ENCODE data around the gene LGALS14.
"Not testable (repeated sequence)": the region's sequence is repeated elsewhere in the genome, so short reads cannot be mapped to it uniquely, and the experiment has no call there.

The LGALS14 gene

GRCh38 chr19:39684267-39684666 is 20.0 kb upstream of the LGALS14 start:
- DNase-seq (ENCODE audit: low read depth, low spot score): no peak
- Histone ChIP-seq H3K9ac (ENCODE audit: insufficient read length) (no peak overlapping the region), H3K4me3 (no peak overlapping the region), H3K9me3 (ENCODE audit: low read depth, low read length) (no peaks in the 10 kb centered on the region), H3K27ac (no peak overlapping the region), H3K36me3 (ENCODE audit: insufficient read depth, low read length) (no peaks in the 10 kb centered on the region)
- TF ChIP-seq EZH2 (IDR thresholded peaks at IDR 0.05) (no peak), POLR2AphosphoS5 (IDR thresholded peaks at IDR 0.05; ENCODE audit: borderline replicate concordance, low read depth, low read length) (no peak), FOXP2 (optimal IDR thresholded peaks at IDR 0.05; ENCODE audit: control extremely low read depth, extremely low read length, insufficient read depth) (no peak)

- Histone ChIP-seq H3K9me3 (ENCODE audit: low read depth, low read length) (no peaks in the 10 kb centered on the region), H3K4me3 (no peak overlapping the region), H3K27ac (no peak overlapping the region), H3K9ac (ENCODE audit: insufficient read length) (no peak overlapping the region), H3K36me3 (ENCODE audit: insufficient read depth, low read length) (no peaks in the 10 kb centered on the region)
- TF ChIP-seq POLR2AphosphoS5 (IDR thresholded peaks at IDR 0.05; ENCODE audit: borderline replicate concordance, low read depth, low read length): no peak
- TF ChIP-seq FOXP2 (optimal IDR thresholded peaks at IDR 0.05; ENCODE audit: control extremely low read depth, extremely low read length, insufficient read depth): no peak
- no peak for TF ChIP-seq EZH2 (IDR thresholded peaks at IDR 0.05)
- DNase-seq (ENCODE audit: low read depth, low spot score): no peak
These were observed 17.5 kb upstream of the LGALS14 start for GRCh38 chr19:39686739-39687138.

- not testable (repeated sequence) for H3K36me3 ChIP-seq (ENCODE audit: insufficient read depth, low read length); H3K9me3 ChIP-seq (ENCODE audit: low read depth, low read length); H3K9ac ChIP-seq (ENCODE audit: insufficient read length); H3K27ac ChIP-seq; DNase-seq (ENCODE audit: low read depth, low spot score); H3K4me3 ChIP-seq
These were observed 15.6 kb upstream of the LGALS14 start for GRCh38 chr19:39688637-39689036.

- no peak for TF ChIP-seq EZH2 (IDR thresholded peaks at IDR 0.05)
- TF ChIP-seq POLR2AphosphoS5 (IDR thresholded peaks at IDR 0.05; ENCODE audit: borderline replicate concordance, low read depth, low read length): no peak
- TF ChIP-seq FOXP2 (optimal IDR thresholded peaks at IDR 0.05; ENCODE audit: control extremely low read depth, extremely low read length, insufficient read depth): no peak
- Histone ChIP-seq H3K27ac (no peak overlapping the region), H3K9ac (ENCODE audit: insufficient read length) (no peak overlapping the region), H3K4me3 (no peak overlapping the region), H3K9me3 (ENCODE audit: low read depth, low read length) (no peaks in the 10 kb centered on the region), H3K36me3 (ENCODE audit: insufficient read depth, low read length) (no peaks in the 10 kb centered on the region)
- DNase-seq (ENCODE audit: low read depth, low spot score): no peak
These were observed 12.1 kb upstream of the LGALS14 start for GRCh38 chr19:39692166-39692565.

GRCh38 chr19:39692822-39693221 is 11.5 kb upstream of the LGALS14 start:
- no peak for TF ChIP-seq POLR2AphosphoS5 (IDR thresholded peaks at IDR 0.05; ENCODE audit: borderline replicate concordance, low read depth, low read length)
- TF ChIP-seq FOXP2 (optimal IDR thresholded peaks at IDR 0.05; ENCODE audit: control extremely low read depth, extremely low read length, insufficient read depth): no peak
- no peak for TF ChIP-seq EZH2 (IDR thresholded peaks at IDR 0.05)
- no peak for DNase-seq (ENCODE audit: low read depth, low spot score)
- H3K36me3 ChIP-seq (ENCODE audit: insufficient read depth, low read length): no peaks in the 10 kb centered on the region

GRCh38 chr19:39695759-39696158 is 8.5 kb upstream of the LGALS14 start:
- Histone ChIP-seq H3K9me3 (ENCODE audit: low read depth, low read length) (no peaks in the 10 kb centered on the region), H3K36me3 (ENCODE audit: insufficient read depth, low read length) (no peaks in the 10 kb centered on the region), H3K4me3 (no peak overlapping the region), H3K9ac (ENCODE audit: insufficient read length) (no peak overlapping the region), H3K27ac (no peak overlapping the region)
- TF ChIP-seq EZH2 (IDR thresholded peaks at IDR 0.05): no peak
- no peak for TF ChIP-seq FOXP2 (optimal IDR thresholded peaks at IDR 0.05; ENCODE audit: control extremely low read depth, extremely low read length, insufficient read depth)
- no peak for TF ChIP-seq POLR2AphosphoS5 (IDR thresholded peaks at IDR 0.05; ENCODE audit: borderline replicate concordance, low read depth, low read length)
- no peak for DNase-seq (ENCODE audit: low read depth, low spot score)

More at GRCh38 chr19:39692822-39693221, 11.5 kb upstream of the LGALS14 start:
- Histone ChIP-seq H3K4me3 (no peak overlapping the region), H3K27ac (no peak overlapping the region), H3K9ac (ENCODE audit: insufficient read length) (no peak overlapping the region), H3K9me3 (ENCODE audit: low read depth, low read length) (no peaks in the 10 kb centered on the region)

GRCh38 chr19:39696387-39696786 is 7.9 kb upstream of the LGALS14 start:
- Histone ChIP-seq H3K36me3 (ENCODE audit: insufficient read depth, low read length) (no peaks in the 10 kb centered on the region), H3K27ac (no peak overlapping the region), H3K9ac (ENCODE audit: insufficient read length) (no peak overlapping the region), H3K9me3 (ENCODE audit: low read depth, low read length) (no peaks in the 10 kb centered on the region), H3K4me3 (no peak overlapping the region)
- TF ChIP-seq EZH2 (IDR thresholded peaks at IDR 0.05) (no peak), FOXP2 (optimal IDR thresholded peaks at IDR 0.05; ENCODE audit: control extremely low read depth, extremely low read length, insufficient read depth) (no peak), POLR2AphosphoS5 (IDR thresholded peaks at IDR 0.05; ENCODE audit: borderline replicate concordance, low read depth, low read length) (no peak)
- no peak for DNase-seq (ENCODE audit: low read depth, low spot score)

- no peak for DNase-seq (ENCODE audit: low read depth, low spot score)
- Histone ChIP-seq H3K4me3 (no peak overlapping the region), H3K36me3 (ENCODE audit: insufficient read depth, low read length) (no peaks in the 10 kb centered on the region), H3K27ac (no peak overlapping the region), H3K9me3 (ENCODE audit: low read depth, low read length) (no peaks in the 10 kb centered on the region), H3K9ac (ENCODE audit: insufficient read length) (no peak overlapping the region)
- TF ChIP-seq EZH2 (IDR thresholded peaks at IDR 0.05) (no peak), FOXP2 (optimal IDR thresholded peaks at IDR 0.05; ENCODE audit: control extremely low read depth, extremely low read length, insufficient read depth) (no peak), POLR2AphosphoS5 (IDR thresholded peaks at IDR 0.05; ENCODE audit: borderline replicate concordance, low read depth, low read length) (no peak)
These were observed 5.7 kb upstream of the LGALS14 start for GRCh38 chr19:39698535-39698934.

- no peak for DNase-seq (ENCODE audit: low read depth, low spot score)
- TF ChIP-seq POLR2AphosphoS5 (IDR thresholded peaks at IDR 0.05; ENCODE audit: borderline replicate concordance, low read depth, low read length) (no peak), EZH2 (IDR thresholded peaks at IDR 0.05) (no peak), FOXP2 (optimal IDR thresholded peaks at IDR 0.05; ENCODE audit: control extremely low read depth, extremely low read length, insufficient read depth) (no peak)
- H3K4me3 ChIP-seq: no peak overlapping the region
- no peak overlapping the region for H3K9ac ChIP-seq (ENCODE audit: insufficient read length)
- H3K36me3 ChIP-seq (ENCODE audit: insufficient read depth, low read length): no peaks in the 10 kb centered on the region
- no peaks in the 10 kb centered on the region for H3K9me3 ChIP-seq (ENCODE audit: low read depth, low read length)
- H3K27ac ChIP-seq: no peak overlapping the region
These were observed 3.0 kb upstream of the LGALS14 start for GRCh38 chr19:39701291-39701690.
